Stimulated activated naive CD8-positive, alpha-beta T cell treated with anti-CD3 and anti-CD28 coated beads, Interleukin-15, amount 100 ng/mL, for 72 hours (primary cell): ENCODE results near the gene ANAPC16.
"Not testable (repeated sequence)": the region's sequence is repeated elsewhere in the genome, so short reads cannot be mapped to it uniquely, and the experiment has no call there.

Source experiments
- ATAC-seq: fragments of 150-1000 bp; cut with Tn5 transposase; 2 replicates; pipeline ENCODE4 v1.10.0; 2021; ENCODE audit warnings: mild to moderate bottlenecking, moderate library complexity
- DNase-seq, 2 donors: peaks; one replicate each; pipeline ENCODE4 v3.0.0; 2021 to 2022
- H3K27ac Mint-ChIP-seq, 2 donors: one replicate each; pipeline ENCODE4 v1.8.0; 2022; ENCODE audit warnings: mild to moderate bottlenecking in 2 of 2, mixed read lengths in 2 of 2, moderate library complexity in 2 of 2
- H3K27me3 Mint-ChIP-seq: one replicate; pipeline ENCODE4 v1.8.0; 2022; ENCODE audit warnings: mixed read lengths
- H3K4me1 Mint-ChIP-seq: one replicate; pipeline ENCODE4 v1.8.0; 2022; ENCODE audit warnings: mild to moderate bottlenecking, mixed read lengths
- H3K4me3 Mint-ChIP-seq, 2 donors: one replicate each; pipeline ENCODE4 v1.8.0; 2022; ENCODE audit warnings: mild to moderate bottlenecking in 2 of 2, mixed read lengths in 2 of 2, moderate library complexity in 1 of 2
- H3K9me3 Mint-ChIP-seq, 2 donors: one replicate each; pipeline ENCODE4 v1.8.0; 2022; ENCODE audit warnings: mixed read lengths in 2 of 2

The ANAPC16 gene

GRCh38 chr10:72274213-72274729 lies 58.5 kb downstream of the ANAPC16 start:
- no peaks in the 10 kb centered on the region for H3K9me3 Mint-ChIP-seq
- H3K27me3 Mint-ChIP-seq: no peaks in the 10 kb centered on the region
- ATAC-seq (peak; percentile 0), DNase-seq (no peak)
- H3K4me1 Mint-ChIP-seq: peaks cover 66% of the 10 kb centered on the region
- peak overlapping the region; percentile 99 for H3K27ac Mint-ChIP-seq
- H3K4me3 Mint-ChIP-seq: peak overlapping the region; percentile 94 to 99

- peak; percentile 77 to 81 for DNase-seq
- Mint-ChIP-seq H3K9me3 (no peaks in the 10 kb centered on the region), H3K27ac (peak overlapping the region; percentile 99), H3K4me1 (peaks cover 71% of the 10 kb centered on the region), H3K27me3 (no peaks in the 10 kb centered on the region), H3K4me3 (peak overlapping the region; percentile 94 to 99)
- ATAC-seq: peak; percentile 3
Observed at GRCh38 chr10:72274730-72275350, 59.0 kb downstream of the ANAPC16 start.

- Mint-ChIP-seq H3K27ac (peak overlapping the region; percentile 99), H3K4me3 (peak overlapping the region; percentile 94 to 99), H3K4me1 (peaks cover 72% of the 10 kb centered on the region), H3K27me3 (no peaks in the 10 kb centered on the region), H3K9me3 (no peaks in the 10 kb centered on the region)
- peak in 1 of 2 donors; percentile 60 for DNase-seq
- no peak for ATAC-seq
Observed at GRCh38 chr10:72275351-72276012, 59.7 kb downstream of the ANAPC16 start.

- H3K27me3 Mint-ChIP-seq: no peaks in the 10 kb centered on the region
- peaks cover 68% of the 10 kb centered on the region for H3K4me1 Mint-ChIP-seq
- no peaks in the 10 kb centered on the region for H3K9me3 Mint-ChIP-seq
- H3K27ac Mint-ChIP-seq: peak overlapping the region; percentile 99
- ATAC-seq (peak; percentile 27), DNase-seq (peak; percentile 50 to 75)
- H3K4me3 Mint-ChIP-seq: peak overlapping the region; percentile 94 to 99
Observed at GRCh38 chr10:72276013-72276387, 60.2 kb downstream of the ANAPC16 start.

GRCh38 chr10:72276421-72277339 lies 60.9 kb downstream of the ANAPC16 start:
- H3K4me3 Mint-ChIP-seq: peak overlapping the region; percentile 94 to 99
- H3K9me3 Mint-ChIP-seq: no peaks in the 10 kb centered on the region
- peak overlapping the region; percentile 99 for H3K27ac Mint-ChIP-seq
- H3K4me1 Mint-ChIP-seq: peaks cover 61% of the 10 kb centered on the region
- no peaks in the 10 kb centered on the region for H3K27me3 Mint-ChIP-seq
- DNase-seq (peak in 1 of 2 donors; percentile 66), ATAC-seq (peak; percentile 3)

GRCh38 chr10:72277340-72277995 lies 61.7 kb downstream of the ANAPC16 start:
- peak overlapping the region; percentile 22 to 94 for H3K4me3 Mint-ChIP-seq
- no peaks in the 10 kb centered on the region for H3K9me3 Mint-ChIP-seq
- DNase-seq: no peak
- ATAC-seq: no peak
- H3K4me1 Mint-ChIP-seq: peaks cover 53% of the 10 kb centered on the region
- no peaks in the 10 kb centered on the region for H3K27me3 Mint-ChIP-seq
- H3K27ac Mint-ChIP-seq: peak overlapping the region in 1 of 2 donors; percentile 76

- Mint-ChIP-seq H3K27me3 (no peaks in the 10 kb centered on the region), H3K27ac (peak overlapping the region in 1 of 2 donors; percentile 55), H3K4me3 (no peak overlapping the region), H3K9me3 (no peaks in the 10 kb centered on the region), H3K4me1 (peaks cover 50% of the 10 kb centered on the region)
- DNase-seq (no peak), ATAC-seq (no peak)
Observed at GRCh38 chr10:72277996-72278667, 62.3 kb downstream of the ANAPC16 start.

GRCh38 chr10:72278668-72279393 lies 63.0 kb downstream of the ANAPC16 start:
- no peak for ATAC-seq
- no peak for DNase-seq
- peak overlapping the region in 1 of 2 donors; percentile 55 for H3K27ac Mint-ChIP-seq
- no peaks in the 10 kb centered on the region for H3K27me3 Mint-ChIP-seq
- H3K9me3 Mint-ChIP-seq: no peaks in the 10 kb centered on the region
- no peak overlapping the region for H3K4me3 Mint-ChIP-seq
- peaks cover 50% of the 10 kb centered on the region for H3K4me1 Mint-ChIP-seq

GRCh38 chr10:72279587-72279986 lies 63.8 kb downstream of the ANAPC16 start:
- peaks cover 50% of the 10 kb centered on the region for H3K4me1 Mint-ChIP-seq
- H3K27me3 Mint-ChIP-seq, H3K9me3 Mint-ChIP-seq, H3K27ac Mint-ChIP-seq, ATAC-seq, DNase-seq, H3K4me3 Mint-ChIP-seq: not testable (repeated sequence)

- no peak overlapping the region for H3K4me3 Mint-ChIP-seq
- DNase-seq (no peak), ATAC-seq (no peak)
- H3K4me1 Mint-ChIP-seq: peaks cover 40% of the 10 kb centered on the region
- H3K27ac Mint-ChIP-seq: no peak overlapping the region
- H3K27me3 Mint-ChIP-seq: no peaks in the 10 kb centered on the region
- H3K9me3 Mint-ChIP-seq: no peaks in the 10 kb centered on the region
Observed at GRCh38 chr10:72283131-72283530, 67.3 kb downstream of the ANAPC16 start.
